Loucy (cell line): Measurements from ENCODE around the gene CDH8.

Experiments used
- H2AFZ ChIP-seq: fragments of 200-600 bp; sonication (generic); 2 replicates; pipeline ENCODE4 v1.6.0; 2016; ENCODE audit warnings: antibody characterized with exemption, mild to moderate bottlenecking, low read length, moderate library complexity
- H3F3A ChIP-seq: fragments of 200-600 bp; 2 replicates; pipeline ENCODE4 v1.6.0; 2016; ENCODE audit warnings: antibody characterized with exemption, low read depth, mild to moderate bottlenecking
- H3K27me3 ChIP-seq: fragments of 200-600 bp; sonication (generic); 2 replicates; pipeline ENCODE4 v1.6.1; 2014; ENCODE audit warnings: low read length, mild to moderate bottlenecking; ENCODE audit not compliant: insufficient read depth, poor library complexity, severe bottlenecking
- H3K36me3 ChIP-seq: fragments of 200-600 bp; sonication (generic); 2 replicates; pipeline ENCODE4 v1.6.1; 2016; ENCODE audit warnings: low read length; ENCODE audit not compliant: insufficient read depth
- H3K4me1 ChIP-seq: fragments of 200-600 bp; sonication (generic); 2 replicates; pipeline ENCODE4 v1.5.1; 2014; ENCODE audit warnings: low read length, mild to moderate bottlenecking; ENCODE audit not compliant: insufficient read depth, poor library complexity, severe bottlenecking
- H3K4me2 ChIP-seq: fragments of 200-600 bp; sonication (generic); 2 replicates; pipeline ENCODE4 v1.6.0; 2014; ENCODE audit warnings: antibody characterized with exemption, low read length, low read depth, mild to moderate bottlenecking; ENCODE audit not compliant: poor library complexity, severe bottlenecking
- H3K4me3 ChIP-seq: fragments of 200-600 bp; sonication (generic); 2 replicates; pipeline ENCODE4 v1.5.1; 2014; ENCODE audit warnings: low read length, mild to moderate bottlenecking, mixed read lengths; ENCODE audit not compliant: poor library complexity, severe bottlenecking
- H3K79me2 ChIP-seq: fragments of 200-600 bp; sonication (generic); 2 replicates; pipeline ENCODE4 v1.6.1; 2014; ENCODE audit warnings: low read length; ENCODE audit not compliant: insufficient read depth
- H3K9ac ChIP-seq: fragments of 200-600 bp; sonication (generic); 2 replicates; pipeline ENCODE4 v1.6.0; 2014; ENCODE audit warnings: mild to moderate bottlenecking, low read depth, low read length, moderate library complexity; ENCODE audit not compliant: poor library complexity, severe bottlenecking
- H3K9me2 ChIP-seq: fragments of 200-600 bp; sonication (generic); replicated peaks from 2 replicates; pipeline ENCODE4 v1.6.1; 2016; ENCODE audit warnings: low read depth, low read length, mixed read lengths
- H3K9me3 ChIP-seq: fragments of 200-600 bp; sonication (generic); 2 replicates; pipeline ENCODE4 v1.6.1; 2014; ENCODE audit warnings: mild to moderate bottlenecking, antibody characterized with exemption, low read length, low read depth; ENCODE audit not compliant: insufficient read depth
- H4K20me1 ChIP-seq: fragments of 200-600 bp; sonication (generic); 2 replicates; pipeline ENCODE4 v1.6.0; 2014; ENCODE audit warnings: antibody characterized with exemption, low read length, mild to moderate bottlenecking; ENCODE audit not compliant: insufficient read depth, poor library complexity, severe bottlenecking
- EZH2phosphoT487 ChIP-seq: fragments of 200-600 bp; IDR thresholded peaks from 2 replicates; pipeline ENCODE4 v1.6.1; 2018; ENCODE audit warnings: antibody characterized with exemption, mild to moderate bottlenecking, moderate library complexity, borderline replicate concordance
- TF ChIP-seq, protein P1 (sequence below): fragments of 200-600 bp; sonication (generic); conservative IDR thresholded peaks from 2 replicates; pipeline ENCODE4 v1.5.1; 2014; ENCODE audit warnings: mild to moderate bottlenecking, antibody characterized with exemption, low read length

CDH8 gene

DNA sequence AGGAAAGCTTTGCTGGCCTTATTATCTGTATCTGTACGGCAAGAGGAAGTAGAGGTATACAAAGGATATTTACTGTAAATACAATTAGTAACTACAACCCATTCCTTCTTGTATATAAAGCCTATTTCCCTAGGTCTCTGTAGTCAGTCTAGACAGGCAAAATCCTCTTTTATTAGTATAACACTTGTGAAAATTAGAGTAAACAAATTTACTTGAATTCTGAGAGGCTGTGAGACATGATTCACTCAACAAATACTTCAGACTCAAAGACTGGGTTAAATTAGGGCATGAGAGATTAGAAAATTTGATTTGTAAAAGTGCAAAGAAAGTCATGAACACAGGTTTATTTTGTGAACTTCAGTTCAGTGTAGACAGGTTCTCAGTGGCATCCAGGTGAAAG lies 30.9 kb upstream of the CDH8 start:
- Histone ChIP-seq H3K4me2 (no peak overlapping the region), H3K27me3 (no peaks in the 10 kb centered on the region), H3K9ac (no peak overlapping the region), H3F3A (no peaks in the 10 kb centered on the region), H3K36me3 (no peaks in the 10 kb centered on the region), H3K4me1 (no peaks in the 10 kb centered on the region), H2AFZ (no peak overlapping the region), H3K9me3 (no peaks in the 10 kb centered on the region; the same call in 1 of the 2 replicates), H4K20me1 (no peaks in the 10 kb centered on the region), H3K4me3 (no peak overlapping the region), H3K9me2 (no peaks in the 10 kb centered on the region), H3K79me2 (no peaks in the 10 kb centered on the region)
- TF ChIP-seq, protein P1, sequence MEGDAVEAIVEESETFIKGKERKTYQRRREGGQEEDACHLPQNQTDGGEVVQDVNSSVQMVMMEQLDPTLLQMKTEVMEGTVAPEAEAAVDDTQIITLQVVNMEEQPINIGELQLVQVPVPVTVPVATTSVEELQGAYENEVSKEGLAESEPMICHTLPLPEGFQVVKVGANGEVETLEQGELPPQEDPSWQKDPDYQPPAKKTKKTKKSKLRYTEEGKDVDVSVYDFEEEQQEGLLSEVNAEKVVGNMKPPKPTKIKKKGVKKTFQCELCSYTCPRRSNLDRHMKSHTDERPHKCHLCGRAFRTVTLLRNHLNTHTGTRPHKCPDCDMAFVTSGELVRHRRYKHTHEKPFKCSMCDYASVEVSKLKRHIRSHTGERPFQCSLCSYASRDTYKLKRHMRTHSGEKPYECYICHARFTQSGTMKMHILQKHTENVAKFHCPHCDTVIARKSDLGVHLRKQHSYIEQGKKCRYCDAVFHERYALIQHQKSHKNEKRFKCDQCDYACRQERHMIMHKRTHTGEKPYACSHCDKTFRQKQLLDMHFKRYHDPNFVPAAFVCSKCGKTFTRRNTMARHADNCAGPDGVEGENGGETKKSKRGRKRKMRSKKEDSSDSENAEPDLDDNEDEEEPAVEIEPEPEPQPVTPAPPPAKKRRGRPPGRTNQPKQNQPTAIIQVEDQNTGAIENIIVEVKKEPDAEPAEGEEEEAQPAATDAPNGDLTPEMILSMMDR, result no peak
- TF ChIP-seq EZH2phosphoT487, result no peak

DNA sequence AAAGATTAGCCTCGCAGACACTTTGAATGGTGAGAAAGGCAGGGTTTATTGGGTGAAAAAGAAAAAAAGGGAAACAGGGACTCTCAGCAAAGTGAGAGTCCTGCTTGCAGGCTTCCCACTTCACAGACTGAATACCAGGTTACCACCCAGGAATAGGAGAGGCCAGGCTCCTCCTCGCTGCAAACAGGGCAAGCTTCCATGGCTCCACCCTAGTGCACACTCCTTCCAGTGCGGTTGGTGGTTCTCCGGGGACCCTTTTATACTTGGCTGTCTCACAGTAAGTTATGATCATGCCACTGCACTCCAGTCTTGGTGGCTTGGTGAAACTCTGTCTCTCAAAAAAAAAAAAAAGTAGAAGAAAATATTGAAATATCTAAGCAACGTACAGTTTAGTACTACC lies 30.5 kb upstream of the CDH8 start:
- H4K20me1 ChIP-seq, result no peaks in the 10 kb centered on the region
- no peak overlapping the region for H3K4me2 ChIP-seq
- no peaks in the 10 kb centered on the region; the same call in 1 of the 2 replicates for H3K9me3 ChIP-seq
- H3K36me3 ChIP-seq, result no peaks in the 10 kb centered on the region
- TF ChIP-seq, protein P1, result no peak
- TF ChIP-seq EZH2phosphoT487, result no peak
- H3F3A ChIP-seq, result no peaks in the 10 kb centered on the region
- H2AFZ ChIP-seq, result no peak overlapping the region
- no peak overlapping the region for H3K4me3 ChIP-seq
- no peaks in the 10 kb centered on the region for H3K9me2 ChIP-seq
- H3K4me1 ChIP-seq, result no peaks in the 10 kb centered on the region
- no peaks in the 10 kb centered on the region for H3K27me3 ChIP-seq
- no peaks in the 10 kb centered on the region for H3K79me2 ChIP-seq
- no peak overlapping the region for H3K9ac ChIP-seq

DNA sequence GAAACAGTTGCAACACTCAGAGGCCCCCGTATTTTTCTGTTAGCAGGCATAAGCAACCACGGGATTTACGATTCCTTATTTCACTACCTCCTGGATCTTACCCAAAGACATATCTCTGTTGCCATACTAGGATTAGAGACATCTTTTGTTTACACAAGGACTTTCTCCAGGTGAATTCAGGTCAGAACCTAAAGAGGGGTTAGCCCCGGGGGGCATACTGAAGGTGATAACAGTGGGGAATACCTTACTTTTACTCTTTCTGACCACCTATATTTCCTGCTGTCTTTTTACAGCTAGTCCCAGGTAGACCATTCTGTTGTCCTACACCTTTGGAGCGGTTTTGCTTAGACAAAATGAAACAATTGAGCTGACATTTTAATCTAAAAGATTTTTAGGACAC lies 27.9 kb upstream of the CDH8 start:
- H2AFZ ChIP-seq, result no peak overlapping the region
- H3K36me3 ChIP-seq, result no peaks in the 10 kb centered on the region
- no peaks in the 10 kb centered on the region for H3K9me2 ChIP-seq
- no peaks in the 10 kb centered on the region for H3K79me2 ChIP-seq
- no peak overlapping the region for H3K9ac ChIP-seq
- no peaks in the 10 kb centered on the region for H3K27me3 ChIP-seq
- no peaks in the 10 kb centered on the region for H4K20me1 ChIP-seq
- no peak overlapping the region for H3K4me3 ChIP-seq
- H3K4me2 ChIP-seq, result no peak overlapping the region
- H3F3A ChIP-seq, result no peaks in the 10 kb centered on the region
- H3K9me3 ChIP-seq, result no peaks in the 10 kb centered on the region; the same call in 1 of the 2 replicates
- TF ChIP-seq, protein P1, result no peak
- TF ChIP-seq EZH2phosphoT487, result no peak
- H3K4me1 ChIP-seq, result no peaks in the 10 kb centered on the region
